ENCODE results near the gene SRSF10.
"Not testable (repeated sequence)": the region's sequence is repeated elsewhere in the genome, so short reads cannot be mapped to it uniquely, and the experiment has no call there.

Gene SRSF10

DNA sequence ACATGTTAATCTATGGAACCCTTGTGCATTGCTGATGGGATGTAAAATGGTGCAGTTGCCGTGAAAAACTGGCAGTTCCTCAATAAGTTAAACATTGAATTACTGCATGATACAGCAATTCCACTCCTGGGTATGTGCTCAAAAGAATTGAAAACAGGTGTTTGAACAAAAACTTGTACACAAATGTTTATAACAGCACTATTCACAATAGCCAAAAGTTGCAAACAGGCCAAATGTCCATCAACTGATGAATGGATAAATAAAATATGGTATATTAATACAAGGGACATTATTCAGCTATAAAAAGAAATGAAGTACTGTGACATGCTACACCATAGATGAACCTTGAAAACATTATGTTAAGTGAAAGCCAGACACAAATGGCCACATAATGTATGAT, 17.7 kb upstream of the SRSF10 start:
- no peak for DNase-seq (ENCODE audit: low spot score)

- DNase-seq (ENCODE audit: low spot score) = no peak
Observed at GRCh38 chr1:23996700-23997229, 16.6 kb upstream of the SRSF10 start.

DNA sequence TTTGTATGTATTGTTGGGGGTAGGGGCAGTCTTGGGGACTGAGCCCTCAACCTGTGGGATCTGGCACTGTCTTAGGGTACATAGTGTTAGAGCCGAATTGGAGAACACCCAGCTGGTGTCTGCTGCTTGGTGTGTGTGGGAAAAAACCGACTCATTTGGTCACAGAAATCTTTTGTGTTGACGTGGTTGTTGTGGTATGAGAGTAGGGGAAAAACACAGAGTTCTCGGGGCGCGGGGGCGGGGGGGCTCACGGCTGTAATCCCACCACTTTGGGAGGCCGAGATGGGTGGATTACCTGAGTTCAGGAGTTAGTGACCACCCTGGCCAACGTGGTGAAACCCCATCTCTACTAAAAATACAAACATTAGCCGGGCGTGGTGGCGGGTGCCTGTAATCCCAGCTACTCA, 15.3 kb upstream of the SRSF10 start:
- DNase-seq (ENCODE audit: low spot score) = no peak

GRCh38 chr1:23992011-23992410, 11.9 kb upstream of the SRSF10 start:
- DNase-seq (ENCODE audit: low spot score) = not testable (repeated sequence)

GRCh38 chr1:23989263-23989662, 9.1 kb upstream of the SRSF10 start:
- no peak for DNase-seq (ENCODE audit: low spot score)

- DNase-seq (ENCODE audit: low spot score) = not testable (repeated sequence)
Observed at GRCh38 chr1:23987038-23987437, 6.9 kb upstream of the SRSF10 start.

DNA sequence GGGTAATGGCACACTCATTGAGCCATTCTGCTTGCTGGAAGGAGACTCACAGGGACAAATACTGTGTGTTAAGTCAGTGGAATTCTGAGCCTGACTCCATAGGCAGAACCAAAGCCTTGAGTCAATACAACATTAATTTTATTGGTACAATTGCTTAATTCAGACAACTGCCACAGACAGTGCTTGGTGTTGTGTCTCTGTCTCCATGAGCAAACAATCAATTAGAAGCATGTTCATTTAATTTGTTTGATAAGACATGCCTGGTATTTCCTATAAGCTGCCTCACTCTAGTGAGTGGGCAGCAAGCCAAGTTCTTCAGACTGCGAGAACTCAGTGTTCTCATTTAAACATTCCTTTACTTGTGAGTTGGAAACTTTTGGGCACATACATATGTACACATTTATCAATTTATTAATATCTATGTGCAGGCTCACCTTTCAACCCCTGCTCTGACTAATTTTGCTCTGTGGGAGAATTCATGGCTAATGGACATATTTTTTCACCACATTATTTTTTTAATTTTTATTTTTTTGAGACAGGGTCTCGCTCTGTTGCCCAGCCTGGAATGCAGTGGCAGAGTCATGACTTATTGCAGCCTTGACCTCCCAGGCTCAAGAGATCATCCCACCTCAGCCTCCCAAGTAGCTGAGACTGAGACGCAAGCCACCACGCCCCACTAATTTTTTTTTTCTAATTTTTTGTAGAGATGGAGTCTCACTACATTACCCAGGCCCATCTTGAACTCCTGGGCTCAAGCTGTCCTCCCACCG, 4.5 kb upstream of the SRSF10 start:
- no peak for DNase-seq (ENCODE audit: low spot score)

GRCh38 chr1:23980728-23981070, 572 bp upstream of the SRSF10 start:
- DNase-seq (ENCODE audit: low spot score) = no peak

DNA sequence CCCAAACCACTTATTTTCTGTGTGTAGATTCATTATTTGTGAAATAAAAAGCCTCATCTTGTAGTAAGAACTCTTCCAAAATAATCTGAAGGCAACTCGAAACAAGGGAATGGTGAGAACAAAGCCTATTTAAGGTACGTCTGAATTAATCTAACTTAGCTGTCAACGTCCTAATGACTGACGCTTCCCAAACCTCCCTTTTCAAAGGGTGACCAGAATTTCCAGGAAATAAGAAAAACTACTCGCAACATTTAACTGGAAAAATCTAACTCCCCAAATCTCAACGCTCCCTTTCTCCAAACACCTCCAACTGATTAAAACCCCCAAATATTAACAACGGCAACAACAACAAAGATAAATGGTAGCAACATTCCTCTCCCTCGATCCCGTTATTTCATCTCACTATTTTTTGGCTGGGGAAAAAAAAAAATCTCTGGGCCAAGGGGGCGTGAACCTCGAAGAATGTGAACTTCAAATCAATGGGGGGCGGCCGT, 693 bp downstream of the SRSF10 start:
- DNase-seq (ENCODE audit: low spot score) = no peak

- no peak for DNase-seq (ENCODE audit: low spot score)
Observed at GRCh38 chr1:23978805-23979204, 1.3 kb downstream of the SRSF10 start.

GRCh38 chr1:23977854-23978191, 2.3 kb downstream of the SRSF10 start:
- no peak for DNase-seq (ENCODE audit: low spot score)

DNA sequence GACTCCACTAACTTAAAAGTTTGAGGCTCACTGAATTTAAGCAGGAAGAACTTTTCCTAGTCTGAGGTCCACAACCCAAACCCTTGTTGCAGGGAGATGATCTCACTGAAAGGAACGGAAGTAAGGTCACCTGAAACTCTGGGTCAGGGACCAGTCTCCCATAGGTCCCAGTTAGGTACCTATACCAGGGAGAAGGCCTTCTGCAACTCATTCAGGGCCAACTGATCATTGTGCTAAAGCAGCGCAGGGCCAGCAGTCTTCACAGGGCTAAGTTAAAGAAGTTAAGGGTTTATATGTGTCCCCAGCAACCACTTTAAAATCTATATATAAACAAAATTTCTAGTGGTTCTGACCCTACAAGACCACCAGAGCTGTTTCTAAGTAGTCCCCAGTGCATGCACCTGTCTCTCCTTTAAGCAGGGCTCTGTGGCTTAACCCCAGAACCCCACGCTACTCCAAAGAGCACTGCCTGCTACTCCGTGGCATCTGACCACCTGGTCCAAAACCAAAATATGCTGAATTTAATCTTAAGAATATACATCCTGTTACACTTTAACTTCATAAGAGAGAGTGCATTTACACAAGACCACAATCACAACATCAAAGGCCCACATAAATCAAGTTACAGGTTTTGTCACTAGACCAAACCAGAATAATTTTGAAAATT, 2.8 kb downstream of the SRSF10 start:
- no peak for DNase-seq (ENCODE audit: low spot score)

DNA sequence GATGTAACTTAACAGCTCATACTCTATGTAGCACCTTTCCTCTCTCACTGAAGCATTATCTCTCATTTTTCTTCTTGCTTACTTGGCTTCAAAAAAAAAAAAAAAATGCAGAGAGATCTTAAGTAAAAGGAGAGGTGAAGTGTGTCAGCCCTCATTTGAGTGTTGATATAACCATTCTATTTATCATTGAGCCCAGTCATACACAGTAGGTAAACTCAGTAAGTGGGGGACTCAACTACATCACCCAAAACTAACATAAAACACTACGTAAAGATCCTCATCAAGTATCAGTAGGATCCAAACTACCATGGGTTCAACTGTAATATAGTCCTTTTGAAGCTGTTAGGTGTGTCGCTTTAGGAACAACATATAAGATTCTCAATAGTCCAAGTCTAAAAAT, 12.3 kb downstream of the SRSF10 start:
- DNase-seq (ENCODE audit: low spot score) = no peak

- DNase-seq (ENCODE audit: low spot score) = no peak
Observed at GRCh38 chr1:23966973-23967493, 13.1 kb downstream of the SRSF10 start.

- no peak for DNase-seq (ENCODE audit: low spot score)
Observed at GRCh38 chr1:23964790-23965740, 15.1 kb downstream of the SRSF10 start.

DNA sequence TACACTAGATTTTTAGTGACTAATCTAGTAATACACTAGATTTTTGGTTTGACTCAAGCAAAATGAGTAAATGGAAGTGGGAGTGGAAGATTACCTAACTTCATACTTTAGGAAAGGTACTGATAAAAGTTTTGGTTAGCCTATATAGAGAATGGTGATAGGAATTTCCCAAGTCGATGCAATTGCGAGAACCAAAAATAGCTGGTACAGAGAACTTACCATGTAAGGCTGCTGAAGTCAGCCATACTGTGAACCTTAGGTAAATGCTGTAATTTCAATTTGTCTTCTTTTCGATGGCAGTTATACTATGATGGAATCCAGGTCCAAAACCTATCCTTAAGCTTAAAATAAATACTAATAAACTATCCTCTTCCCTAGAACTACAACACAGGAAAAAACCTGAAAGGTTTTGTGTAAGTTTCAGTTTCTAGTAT, 15.9 kb downstream of the SRSF10 start:
- DNase-seq (ENCODE audit: low spot score) = peak; percentile 45

GRCh38 chr1:23963617-23964234, 16.4 kb downstream of the SRSF10 start:
- DNase-seq (ENCODE audit: low spot score) = no peak

DNA sequence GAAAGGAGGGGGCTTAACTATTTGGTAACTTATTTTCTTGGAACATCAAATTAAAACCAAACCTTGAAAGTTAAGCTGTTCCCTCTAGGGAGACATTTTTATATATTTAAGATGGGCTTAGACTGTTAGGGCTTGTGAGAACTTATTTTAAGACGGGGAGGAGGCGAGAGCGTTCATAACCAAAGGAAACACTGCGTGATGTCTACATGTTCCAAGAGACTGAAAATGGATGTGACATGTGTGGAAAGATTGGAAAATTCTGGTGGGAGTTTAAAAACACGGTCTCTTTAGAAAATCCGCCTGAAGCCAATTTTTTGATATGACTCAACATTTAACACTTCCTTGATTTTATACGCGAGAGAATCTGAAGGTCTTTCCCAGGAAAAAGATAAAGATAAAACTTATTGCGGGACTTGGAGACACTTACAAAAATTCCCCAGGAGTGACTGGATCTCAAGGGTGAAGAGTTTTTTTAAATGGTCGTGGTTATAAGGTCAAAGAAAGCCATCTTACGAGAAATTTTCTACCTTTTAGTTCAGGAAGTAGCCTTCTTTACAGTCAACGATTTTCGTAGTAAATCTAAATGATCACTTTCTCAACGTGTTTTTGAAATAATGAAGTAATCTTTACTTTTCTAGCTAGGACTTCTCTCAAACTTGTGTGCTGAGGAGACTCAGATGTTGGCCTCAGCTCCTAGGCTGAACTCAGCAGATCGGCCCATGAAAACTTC, 19.7 kb downstream of the SRSF10 start:
- no peak for DNase-seq (ENCODE audit: low spot score)

GRCh38 chr1:23959461-23960290, 20.5 kb downstream of the SRSF10 start, which contains the start of gene PNRC2:
TSS of gene PNRC2 (plus strand) at chr1:23959828. CDS start at chr1:23961458, 1,630 bp downstream.
- peak; percentile 96 for DNase-seq (ENCODE audit: low spot score)
